OCI-LY3 (cell line): ENCODE results near the gene RPS24.

Source experiments
- H2AFZ ChIP-seq: fragments of 200-600, 300-600 bp; shearing (Covaris generic); 2 replicates; pipeline ENCODE4 v1.6.0; 2014; ENCODE audit warnings: antibody characterized with exemption, low read depth, low read length
- H3K27ac ChIP-seq: fragments of 200-600, 300-600 bp; sonication (generic); 2 replicates; pipeline ENCODE4 v1.5.1; 2014; ENCODE audit warnings: mild to moderate bottlenecking, low read length, moderate library complexity, mixed read lengths
- H3K27me3 ChIP-seq: fragments of 200-600, 300-600 bp; sonication (generic); 2 replicates; pipeline ENCODE4 v1.6.1; 2014; ENCODE audit warnings: low read depth, low read length, mixed read lengths
- H3K36me3 ChIP-seq: fragments of 200-600, 300-600 bp; sonication (generic); replicated peaks from 2 replicates; pipeline ENCODE3; 2014; ENCODE audit warnings: low read depth, low read length, mixed read lengths
- H3K4me1 ChIP-seq: fragments of 300-600, 200-600 bp; sonication (generic); 2 replicates; pipeline ENCODE4 v1.6.1; 2014; ENCODE audit warnings: low read length, mixed read lengths
- H3K4me2 ChIP-seq: fragments of 200-600, 300-600 bp; sonication (generic); 2 replicates; pipeline ENCODE4 v1.6.1; 2014; ENCODE audit warnings: low read length, mixed read lengths
- H3K4me3 ChIP-seq: fragments of 300-600, 200-600 bp; sonication (generic); 2 replicates; pipeline ENCODE4 v1.5.1; 2014; ENCODE audit warnings: antibody characterized with exemption, mild to moderate bottlenecking, low read length, moderate library complexity
- H3K79me2 ChIP-seq: fragments of 300-600, 200-600 bp; shearing (Covaris generic); 2 replicates; pipeline ENCODE4 v1.6.1; 2014; ENCODE audit warnings: mild to moderate bottlenecking, low read length, mixed read lengths
- H3K9ac ChIP-seq: fragments of 300-600, 200-600 bp; shearing (Covaris generic); 2 replicates; pipeline ENCODE4 v1.6.0; 2014; ENCODE audit warnings: mild to moderate bottlenecking, low read length, moderate library complexity
- H3K9me3 ChIP-seq: fragments of 200-600, 300-600 bp; shearing (Covaris generic); 2 replicates; pipeline ENCODE4 v1.6.1; 2014; ENCODE audit warnings: low read length, mixed read lengths; ENCODE audit not compliant: insufficient read depth
- H4K20me1 ChIP-seq: fragments of 200-600, 300-600 bp; sonication (generic); 2 replicates; pipeline ENCODE4 v1.6.1; 2016; ENCODE audit warnings: low read length, mixed read lengths; ENCODE audit not compliant: insufficient read depth
- EZH2phosphoT487 ChIP-seq: fragments of 200-600 bp; shearing (Covaris generic); IDR thresholded peaks from 2 replicates; pipeline ENCODE4 v1.6.1; 2018; ENCODE audit warnings: antibody characterized with exemption, mixed run types, low read depth
- TF ChIP-seq, protein P1 (sequence below): fragments of 200-600, 300-600 bp; sonication (generic); IDR thresholded peaks from 2 replicates; pipeline ENCODE4 v1.5.1; 2014; ENCODE audit warnings: antibody characterized with exemption, low read length, low read depth

RPS24 gene

DNA sequence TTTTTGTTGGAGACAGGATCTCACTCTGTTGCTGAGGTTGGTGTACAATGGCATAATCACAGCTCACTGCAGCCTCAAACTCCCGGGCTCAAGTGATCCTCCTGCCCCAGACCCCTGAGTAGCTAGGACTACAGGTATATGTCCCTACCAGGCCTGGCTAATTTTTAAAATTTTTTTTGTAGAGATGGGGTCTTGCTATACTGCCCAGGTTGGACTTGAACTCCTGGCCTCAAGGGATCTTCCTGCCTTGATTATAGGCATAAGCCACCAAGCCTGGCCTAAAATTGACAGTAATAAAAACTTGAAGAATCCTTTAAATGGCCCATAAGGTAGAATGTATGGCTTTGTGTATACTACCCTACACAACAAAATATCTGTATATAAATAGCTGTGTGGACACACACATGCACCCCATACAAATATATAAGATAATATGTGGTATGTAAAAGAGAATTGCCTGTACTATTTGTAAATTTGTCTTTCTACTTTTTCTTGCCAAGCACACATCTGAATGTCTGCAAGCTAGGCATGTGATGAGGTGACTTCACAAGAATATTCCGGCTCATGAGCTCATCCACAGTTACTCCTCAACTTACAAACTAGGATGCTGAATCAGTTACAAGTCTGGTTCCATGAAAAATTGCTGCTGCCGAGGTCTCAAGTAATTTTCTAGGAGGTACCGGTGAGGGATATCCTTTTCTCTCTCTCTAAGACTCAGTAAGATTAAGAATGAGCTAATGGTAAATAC is 30.9 kb upstream of the RPS24 start:
- Histone ChIP-seq H3K27me3 (no peaks in the 10 kb centered on the region), H3K4me3 (no peak overlapping the region), H2AFZ (no peak overlapping the region), H3K4me2 (no peak overlapping the region), H3K9ac (no peak overlapping the region), H3K79me2 (no peaks in the 10 kb centered on the region), H3K36me3 (peaks cover 15% of the 10 kb centered on the region), H3K4me1 (no peaks in the 10 kb centered on the region), H4K20me1 (no peaks in the 10 kb centered on the region), H3K9me3 (no peaks in the 10 kb centered on the region), H3K27ac (no peak overlapping the region)
- no peak for TF ChIP-seq EZH2phosphoT487
- TF ChIP-seq, protein P1, sequence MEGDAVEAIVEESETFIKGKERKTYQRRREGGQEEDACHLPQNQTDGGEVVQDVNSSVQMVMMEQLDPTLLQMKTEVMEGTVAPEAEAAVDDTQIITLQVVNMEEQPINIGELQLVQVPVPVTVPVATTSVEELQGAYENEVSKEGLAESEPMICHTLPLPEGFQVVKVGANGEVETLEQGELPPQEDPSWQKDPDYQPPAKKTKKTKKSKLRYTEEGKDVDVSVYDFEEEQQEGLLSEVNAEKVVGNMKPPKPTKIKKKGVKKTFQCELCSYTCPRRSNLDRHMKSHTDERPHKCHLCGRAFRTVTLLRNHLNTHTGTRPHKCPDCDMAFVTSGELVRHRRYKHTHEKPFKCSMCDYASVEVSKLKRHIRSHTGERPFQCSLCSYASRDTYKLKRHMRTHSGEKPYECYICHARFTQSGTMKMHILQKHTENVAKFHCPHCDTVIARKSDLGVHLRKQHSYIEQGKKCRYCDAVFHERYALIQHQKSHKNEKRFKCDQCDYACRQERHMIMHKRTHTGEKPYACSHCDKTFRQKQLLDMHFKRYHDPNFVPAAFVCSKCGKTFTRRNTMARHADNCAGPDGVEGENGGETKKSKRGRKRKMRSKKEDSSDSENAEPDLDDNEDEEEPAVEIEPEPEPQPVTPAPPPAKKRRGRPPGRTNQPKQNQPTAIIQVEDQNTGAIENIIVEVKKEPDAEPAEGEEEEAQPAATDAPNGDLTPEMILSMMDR, result no peak

- H3K9ac ChIP-seq, result no peak overlapping the region
- H3K4me3 ChIP-seq, result no peak overlapping the region
- peaks cover 15% of the 10 kb centered on the region for H3K36me3 ChIP-seq
- no peak overlapping the region for H3K27ac ChIP-seq
- no peaks in the 10 kb centered on the region for H4K20me1 ChIP-seq
- no peak for TF ChIP-seq EZH2phosphoT487
- TF ChIP-seq, protein P1, result no peak
- no peak overlapping the region for H2AFZ ChIP-seq
- no peaks in the 10 kb centered on the region for H3K79me2 ChIP-seq
- H3K9me3 ChIP-seq, result no peaks in the 10 kb centered on the region
- H3K4me2 ChIP-seq, result no peak overlapping the region
- H3K4me1 ChIP-seq, result no peaks in the 10 kb centered on the region
- H3K27me3 ChIP-seq, result no peaks in the 10 kb centered on the region
Observed at GRCh38 chr10:78004215-78005026, 29.2 kb upstream of the RPS24 start.

GRCh38 chr10:78007172-78007571 is 26.5 kb upstream of the RPS24 start:
- H3K79me2 ChIP-seq, result no peaks in the 10 kb centered on the region
- no peak overlapping the region for H3K27ac ChIP-seq
- H3K36me3 ChIP-seq, result peaks cover 8% of the 10 kb centered on the region

DNA sequence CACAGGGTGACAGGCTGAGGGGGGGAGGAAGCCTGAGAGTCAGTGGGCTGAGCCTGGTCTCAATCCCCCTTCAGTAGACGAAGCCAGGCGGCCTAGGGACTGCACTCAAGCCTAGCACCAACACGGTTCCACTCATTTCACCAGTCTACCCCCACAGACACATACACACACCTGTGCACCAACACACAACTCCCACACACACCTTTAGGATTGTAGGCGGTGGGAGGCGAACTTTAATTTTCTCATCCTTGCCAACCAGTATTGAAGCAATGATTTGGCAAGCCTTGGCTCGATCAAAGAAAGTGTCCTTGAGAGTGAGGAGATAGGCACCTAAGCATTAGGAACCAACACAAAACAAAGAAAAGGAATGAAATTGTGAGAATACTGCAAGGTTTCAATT is 24.0 kb upstream of the RPS24 start:
- H3K79me2 ChIP-seq, result no peaks in the 10 kb centered on the region
- TF ChIP-seq, protein P1, result no peak
- no peak for TF ChIP-seq EZH2phosphoT487
- no peak overlapping the region for H3K27ac ChIP-seq
- no peak overlapping the region for H3K4me2 ChIP-seq
- no peak overlapping the region for H2AFZ ChIP-seq
- H3K9ac ChIP-seq, result no peak overlapping the region
- no peak overlapping the region for H3K4me3 ChIP-seq
- no peaks in the 10 kb centered on the region for H3K4me1 ChIP-seq
- no peaks in the 10 kb centered on the region for H4K20me1 ChIP-seq
- no peaks in the 10 kb centered on the region for H3K9me3 ChIP-seq
- H3K36me3 ChIP-seq, result peaks cover 5% of the 10 kb centered on the region
- no peaks in the 10 kb centered on the region for H3K27me3 ChIP-seq

More at GRCh38 chr10:78007172-78007571, 26.5 kb upstream of the RPS24 start:
- H3K4me1 ChIP-seq, result no peaks in the 10 kb centered on the region
- H3K4me3 ChIP-seq, result no peak overlapping the region
- no peak overlapping the region for H3K4me2 ChIP-seq
- no peak overlapping the region for H3K9ac ChIP-seq
- no peak overlapping the region for H2AFZ ChIP-seq
- H3K27me3 ChIP-seq, result no peaks in the 10 kb centered on the region
- H3K9me3 ChIP-seq, result no peaks in the 10 kb centered on the region
- TF ChIP-seq, protein P1, result no peak
- TF ChIP-seq EZH2phosphoT487, result no peak
- no peaks in the 10 kb centered on the region for H4K20me1 ChIP-seq
